Brain microvascular endothelial cell (primary cell): ENCODE results near the gene NXN.
"Not testable (repeated sequence)": the region's sequence is repeated elsewhere in the genome, so short reads cannot be mapped to it uniquely, and the experiment has no call there.

Experiments
- DNase-seq: peaks from one replicate; pipeline ENCODE4 v3.0.0-alpha.2; 2020
- H3K27ac ChIP-seq: fragments of 250-450 bp; sonication (Bioruptor Pico); 2 replicates; pipeline ENCODE4 v1.5.1; 2020; ENCODE audit warnings: mild to moderate bottlenecking, moderate library complexity
- H3K27me3 ChIP-seq: fragments of 250-450 bp; sonication (Bioruptor Pico); replicated peaks from 2 replicates; pipeline ENCODE4 v1.5.1; 2020; ENCODE audit warnings: mild to moderate bottlenecking
- H3K36me3 ChIP-seq: fragments of 250-450 bp; sonication (Bioruptor Pico); replicated peaks from 2 replicates; pipeline ENCODE4 v1.5.1; 2020; ENCODE audit warnings: mild to moderate bottlenecking
- H3K4me3 ChIP-seq: 2 replicates; pipeline ENCODE4 v1.5.1; 2011; ENCODE audit warnings: low read depth, mild to moderate bottlenecking, control low read depth, low read length, moderate library complexity
- in situ Hi-C: cut with HindIII; loops from 2 replicates; pipeline ENCODE4 v1.10.0; 2017; ENCODE audit warnings: low sequenced_read_pairs, low pct_ligation_motif_present
- TF ChIP-seq, protein P1 (sequence below): IDR thresholded peaks from 2 replicates; pipeline ENCODE4 v1.5.1; 2011; ENCODE audit warnings: low read depth, mild to moderate bottlenecking, moderate library complexity, low read length, control low read depth, inconsistent platforms; ENCODE audit errors: missing control alignments

NXN gene

GRCh38 chr17:859061-859823, 120.3 kb downstream of the NXN start:
- H3K4me3 ChIP-seq, result no peak overlapping the region
- in situ Hi-C loops, result no loop called here
- DNase-seq, result no peak
- H3K27me3 ChIP-seq, result no peaks in the 10 kb centered on the region
- TF ChIP-seq, protein P1, sequence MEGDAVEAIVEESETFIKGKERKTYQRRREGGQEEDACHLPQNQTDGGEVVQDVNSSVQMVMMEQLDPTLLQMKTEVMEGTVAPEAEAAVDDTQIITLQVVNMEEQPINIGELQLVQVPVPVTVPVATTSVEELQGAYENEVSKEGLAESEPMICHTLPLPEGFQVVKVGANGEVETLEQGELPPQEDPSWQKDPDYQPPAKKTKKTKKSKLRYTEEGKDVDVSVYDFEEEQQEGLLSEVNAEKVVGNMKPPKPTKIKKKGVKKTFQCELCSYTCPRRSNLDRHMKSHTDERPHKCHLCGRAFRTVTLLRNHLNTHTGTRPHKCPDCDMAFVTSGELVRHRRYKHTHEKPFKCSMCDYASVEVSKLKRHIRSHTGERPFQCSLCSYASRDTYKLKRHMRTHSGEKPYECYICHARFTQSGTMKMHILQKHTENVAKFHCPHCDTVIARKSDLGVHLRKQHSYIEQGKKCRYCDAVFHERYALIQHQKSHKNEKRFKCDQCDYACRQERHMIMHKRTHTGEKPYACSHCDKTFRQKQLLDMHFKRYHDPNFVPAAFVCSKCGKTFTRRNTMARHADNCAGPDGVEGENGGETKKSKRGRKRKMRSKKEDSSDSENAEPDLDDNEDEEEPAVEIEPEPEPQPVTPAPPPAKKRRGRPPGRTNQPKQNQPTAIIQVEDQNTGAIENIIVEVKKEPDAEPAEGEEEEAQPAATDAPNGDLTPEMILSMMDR, result no peak
- no peaks in the 10 kb centered on the region for H3K36me3 ChIP-seq
- no peak overlapping the region for H3K27ac ChIP-seq

DNA sequence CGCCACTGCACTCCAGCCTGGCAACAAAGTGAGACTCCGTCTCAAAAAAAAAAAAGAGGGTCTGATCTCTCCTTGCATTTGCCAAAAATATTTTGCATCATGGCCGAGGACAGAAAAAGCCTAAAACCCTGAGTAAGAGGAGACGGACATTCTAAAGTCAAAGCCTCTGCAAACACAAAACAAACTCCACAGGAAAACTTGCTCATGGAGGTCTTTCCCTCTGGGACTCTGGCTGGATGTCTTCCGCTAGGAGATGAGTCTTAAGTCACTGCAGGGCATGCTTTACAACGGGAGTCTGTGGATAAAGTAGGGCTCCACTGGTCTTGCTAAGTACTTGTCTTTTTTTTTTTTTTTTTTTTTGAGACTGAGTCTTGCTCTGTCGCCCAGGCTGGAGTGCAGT, 123.4 kb downstream of the NXN start:
- TF ChIP-seq, protein P1, result no peak
- in situ Hi-C loops, result no loop called here
- Histone ChIP-seq H3K4me3 (no peak overlapping the region), H3K36me3 (no peaks in the 10 kb centered on the region), H3K27me3 (peaks cover 4% of the 10 kb centered on the region), H3K27ac (no peak overlapping the region)
- no peak for DNase-seq

DNA sequence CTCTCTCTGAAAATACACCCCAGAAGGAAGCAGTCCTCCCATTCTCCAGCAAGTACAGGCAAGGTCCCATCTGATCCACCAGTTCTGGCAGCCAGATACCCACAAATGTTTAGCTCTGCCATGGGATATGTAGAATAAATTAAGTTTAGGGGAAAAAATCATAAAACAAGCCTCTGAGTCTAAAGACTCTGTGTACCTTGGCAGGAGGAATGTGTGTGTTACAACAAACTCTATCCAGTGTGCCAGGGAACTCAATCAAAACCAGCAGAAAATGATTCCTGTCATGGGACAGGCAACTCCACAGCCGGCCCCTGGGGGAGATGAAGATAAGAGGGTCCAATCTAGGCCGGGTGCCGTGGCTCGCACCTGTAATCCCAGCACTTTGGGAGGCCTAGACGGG, 124.0 kb downstream of the NXN start:
- no peak overlapping the region for H3K4me3 ChIP-seq
- TF ChIP-seq, protein P1, result no peak
- H3K27ac ChIP-seq, result no peak overlapping the region
- H3K36me3 ChIP-seq, result no peaks in the 10 kb centered on the region
- DNase-seq, result no peak
- in situ Hi-C loops, result no loop called here
- peaks cover 4% of the 10 kb centered on the region for H3K27me3 ChIP-seq

DNA sequence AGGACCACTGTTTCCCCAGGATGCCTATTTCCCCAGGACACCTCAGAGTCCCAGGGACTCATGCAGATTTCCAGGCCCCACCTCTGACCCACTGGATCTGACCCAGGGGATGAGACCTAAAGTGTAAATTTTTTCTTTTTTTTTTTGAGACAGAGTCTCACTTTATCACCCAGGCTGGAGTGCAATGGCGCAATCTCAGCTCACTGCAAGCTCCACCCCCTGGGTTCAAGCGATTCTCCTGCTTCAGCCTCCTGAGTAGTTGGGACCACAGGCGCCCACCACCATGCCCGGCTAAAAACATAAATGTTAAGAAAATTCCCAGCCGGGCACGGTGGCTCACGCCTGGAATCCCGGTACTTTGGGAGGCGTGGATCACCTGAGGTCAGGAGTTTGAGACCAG, 126.7 kb downstream of the NXN start:
- DNase-seq, H3K4me3 ChIP-seq, in situ Hi-C loops, H3K36me3 ChIP-seq, H3K27ac ChIP-seq: not testable (repeated sequence)
- peaks cover 16% of the 10 kb centered on the region for H3K27me3 ChIP-seq

DNA sequence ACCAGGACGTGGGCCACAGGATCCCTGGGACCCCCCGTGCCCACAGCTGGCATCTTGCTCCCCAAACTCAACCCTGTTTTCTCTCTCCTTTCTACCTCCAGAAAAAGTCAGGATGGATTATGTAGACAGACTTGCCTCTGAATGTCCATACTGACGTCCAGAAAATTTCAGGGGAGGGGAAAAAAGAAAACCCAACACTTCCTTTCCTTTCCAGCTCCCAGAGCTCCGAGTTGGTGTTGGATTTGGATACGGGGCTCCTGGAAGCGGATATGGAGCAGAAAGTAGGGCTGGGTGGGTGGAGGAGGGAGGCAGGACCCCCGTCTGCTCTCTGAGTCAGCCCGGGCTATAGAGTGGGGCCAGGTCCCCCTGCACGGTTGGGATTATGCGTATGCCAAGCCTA, 127.2 kb downstream of the NXN start:
- Histone ChIP-seq H3K36me3 (no peaks in the 10 kb centered on the region), H3K27ac (no peak overlapping the region), H3K27me3 (peaks cover 20% of the 10 kb centered on the region), H3K4me3 (no peak overlapping the region)
- in situ Hi-C loops, result no loop called here
- no peak for DNase-seq
- TF ChIP-seq, protein P1, result no peak

DNA sequence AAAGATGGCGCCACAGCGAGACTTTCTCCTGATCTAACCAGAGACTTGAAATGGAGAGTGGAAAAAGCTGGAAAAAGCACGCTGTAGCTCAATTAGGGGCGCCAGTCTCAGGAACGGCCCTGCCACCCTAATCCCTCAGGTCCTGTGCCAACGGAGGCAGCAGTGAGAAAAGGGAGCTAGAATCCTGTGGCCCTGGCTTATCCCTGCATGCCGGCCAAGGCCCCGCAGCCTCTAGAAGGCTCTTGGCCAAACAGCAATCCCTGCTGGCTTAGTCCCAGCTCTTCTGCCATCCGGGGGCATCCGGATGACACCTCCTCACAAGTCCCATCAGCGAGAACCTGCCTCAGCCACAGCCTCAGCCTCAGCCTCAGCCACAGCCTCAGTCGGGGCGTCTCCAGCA, 127.7 kb downstream of the NXN start:
- DNase-seq, result no peak
- Histone ChIP-seq H3K4me3 (no peak overlapping the region), H3K36me3 (no peaks in the 10 kb centered on the region), H3K27me3 (peaks cover 21% of the 10 kb centered on the region), H3K27ac (no peak overlapping the region)
- in situ Hi-C loops, result no loop called here
- TF ChIP-seq, protein P1, result no peak
